Activated CD4-positive, alpha-beta T cell treated with anti-CD3 and anti-CD28 coated beads for 36 hours (primary cell): ENCODE results near the gene CASP12. TPM values are rescaled to one million over a fixed set of nuclear protein-coding genes. Genes with fewer than 3 reads are reported as not detected.

Source experiments
- ATAC-seq: fragments of 200-7000 bp; cut with Tn5 transposase; one replicate; pipeline ENCODE4 v1.10.0; 2021; ENCODE audit warnings: mild to moderate bottlenecking, moderate library complexity
- CTCF ChIA-PET: fragments of 350-600 bp; sonication (Branson Sonifier 250); formaldehyde crosslinking; loops from one replicate; lab custom pipeline; 2021; ENCODE audit warnings: antibody characterized with exemption; lab: Charles Lee
- POLR2A ChIA-PET: fragments of 350-600 bp; sonication (Branson Sonifier 250); formaldehyde crosslinking; loops from one replicate; lab custom pipeline; 2021; ENCODE audit warnings: antibody characterized with exemption, inconsistent platforms; lab: Charles Lee
- DNase-seq: peaks from one replicate; pipeline ENCODE4 v3.0.0-alpha.2; 2020
- H3K27ac Mint-ChIP-seq: one replicate; pipeline ENCODE4 v1.8.0; 2021; ENCODE audit warnings: mixed read lengths
- H3K27me3 Mint-ChIP-seq: one replicate; pipeline ENCODE4 v1.8.0; 2021; ENCODE audit warnings: mixed read lengths
- H3K36me3 Mint-ChIP-seq: one replicate; pipeline ENCODE4 v1.8.0; 2021; ENCODE audit warnings: low read depth, mixed read lengths
- H3K4me1 Mint-ChIP-seq: one replicate; pipeline ENCODE4 v1.8.0; 2021; ENCODE audit warnings: mixed read lengths
- H3K4me3 Mint-ChIP-seq: one replicate; pipeline ENCODE4 v1.8.0; 2021; ENCODE audit warnings: mild to moderate bottlenecking, moderate library complexity, mixed read lengths
- H3K9me3 Mint-ChIP-seq: one replicate; pipeline ENCODE4 v1.8.0; 2021; ENCODE audit warnings: low read depth, mixed read lengths
- intact Hi-C, 2 experiments: fragments of 100-400 bp; cut with DNase I in 1 of 2; cut with micrococcal nuclease in 1 of 2; formaldehyde crosslinking; loops; one replicate each; pipeline versions ENCODE4 v1.14.2 to v1.15.1; 2022 to 2024; cut with DNase I, micrococcal nuclease
- total RNA-seq, 2 experiments: library from RNA; stranded (reverse); gene quantifications; one replicate each; pipeline ENCODE4 v1.2.3, GENCODE V29; 2021

CASP12 gene
- total RNA-seq, 2 experiments from 2014 or later: not detected

DNA sequence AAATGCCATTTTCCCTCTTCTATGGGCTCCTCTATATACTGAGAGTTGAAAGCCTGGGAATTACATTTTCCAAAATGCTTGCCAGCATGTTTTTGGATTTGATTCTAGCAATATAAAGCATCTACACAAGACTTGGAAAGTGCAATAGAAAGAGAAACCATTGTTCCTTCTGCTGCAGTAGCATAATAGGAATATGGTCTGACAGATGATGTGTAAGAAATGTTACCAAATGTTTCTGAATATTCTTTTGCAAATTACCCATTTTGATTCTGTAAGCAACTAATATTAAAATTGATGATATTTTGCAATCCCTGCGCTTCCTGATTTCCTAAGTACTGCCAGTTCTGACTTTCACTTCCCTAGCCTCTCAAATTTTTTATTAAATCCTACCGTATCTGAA lies 61.6 kb downstream of the CASP12 start:
- H3K27ac Mint-ChIP-seq: no peak overlapping the region
- H3K4me1 Mint-ChIP-seq: no peaks in the 10 kb centered on the region
- ATAC-seq (no peak), DNase-seq (no peak)
- H3K36me3 Mint-ChIP-seq: no peaks in the 10 kb centered on the region
- intact Hi-C loops: no loop called here
- no peaks in the 10 kb centered on the region for H3K27me3 Mint-ChIP-seq
- ChIA-PET CTCF (no interaction called here), POLR2A (no interaction called here)
- H3K4me3 Mint-ChIP-seq: no peak overlapping the region
- H3K9me3 Mint-ChIP-seq: peaks cover 7% of the 10 kb centered on the region

Other genes starting within 250 kb of the CASP12 start
- 10 to 100 TPM; 48.8 to 59.1 TPM for gene CASP4, start 70.1 kb upstream of the CASP12 start, total RNA-seq
- not detected for gene CASP5, start 124.7 kb upstream of the CASP12 start, total RNA-seq
- 10 to 100 TPM; 23.7 to 33.4 TPM for gene CASP1, start 136.7 kb upstream of the CASP12 start, total RNA-seq
- 10 to 100 TPM; 11.6 to 13.9 TPM for gene CARD16, start 146.9 kb upstream of the CASP12 start, total RNA-seq
- not detected for gene CARD18, start 241.3 kb upstream of the CASP12 start, total RNA-seq